Testis (tissue), 2 donors: ENCODE results near the gene CDH5.

ENCODE experiments used
- CTCF ChIP-seq, 3 experiments: fragments of 450-650 bp in 2 of 3; fragments of 200-600 bp in 1 of 3; sonication (generic) in 1 of 3; IDR thresholded peaks; one replicate each; pipeline ENCODE4 v1.5.1; 2016 to 2019; ENCODE audit warnings: antibody characterized with exemption in 3 of 3, mild to moderate bottlenecking in 2 of 3, moderate library complexity in 1 of 3
- POLR2A ChIP-seq: fragments of 450-650 bp; IDR thresholded peaks from one replicate; pipeline ENCODE4 v1.6.1; 2017; ENCODE audit warnings: antibody characterized with exemption, mild to moderate bottlenecking, moderate library complexity

- no peak for TF ChIP-seq CTCF (IDR thresholded peaks at IDR 0.05)
- no peak for TF ChIP-seq POLR2A
Observed at GRCh38 chr16:66364959-66365306, 1.6 kb upstream of the CDH5 start.
